NB4 (cell line): ENCODE data around the gene CFAP74.

ENCODE experiments used
- POLR2A ChIP-seq: IDR thresholded peaks from 2 replicates; pipeline ENCODE4 v1.6.1; 2011; ENCODE audit warnings: mild to moderate bottlenecking; ENCODE audit not compliant: insufficient read length; ENCODE audit errors: extremely low read depth
- TF ChIP-seq, protein P1 (sequence below): IDR thresholded peaks from one replicate; pipeline ENCODE4 v1.5.1; 2012; ENCODE audit warnings: low read depth, low read length
- TF ChIP-seq, protein P2 (sequence below): IDR thresholded peaks from 2 replicates; pipeline ENCODE4 v1.6.1; 2011; ENCODE audit warnings: low read depth, low read length

DNA sequence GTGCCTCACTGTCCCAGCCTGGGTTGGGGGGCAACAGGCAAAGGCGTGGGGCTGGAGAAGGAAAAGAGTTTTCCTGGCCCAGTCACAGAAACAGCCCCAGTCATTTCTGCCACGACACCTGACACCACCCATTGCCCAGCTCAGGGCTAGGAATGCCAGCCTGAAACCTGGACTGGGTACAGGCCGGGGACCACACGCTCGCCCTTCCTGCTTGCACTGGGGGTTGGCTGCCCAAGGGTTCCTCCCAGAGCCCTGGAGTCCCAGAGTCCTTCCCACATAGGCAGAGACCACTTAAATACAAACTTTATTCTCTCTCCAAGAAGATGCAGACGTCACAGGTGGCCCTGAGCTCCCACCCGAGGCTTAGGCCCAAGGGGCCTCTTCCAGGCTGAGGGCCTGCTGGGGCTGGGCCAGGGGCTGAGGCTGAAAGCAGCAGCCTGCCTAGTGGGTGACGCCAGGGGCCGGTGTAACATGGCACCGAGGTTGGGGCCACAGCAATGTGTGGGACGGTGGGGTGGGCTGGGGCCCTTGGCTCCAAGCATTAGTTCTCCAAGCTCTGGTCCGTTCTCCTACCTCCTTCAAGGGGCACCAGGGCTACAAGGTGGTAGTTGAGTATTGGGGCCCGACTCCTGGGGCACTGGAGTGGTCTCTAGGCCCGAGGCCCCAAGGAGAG lies 86.1 kb downstream of the CFAP74 start:
- TF ChIP-seq, protein P1, sequence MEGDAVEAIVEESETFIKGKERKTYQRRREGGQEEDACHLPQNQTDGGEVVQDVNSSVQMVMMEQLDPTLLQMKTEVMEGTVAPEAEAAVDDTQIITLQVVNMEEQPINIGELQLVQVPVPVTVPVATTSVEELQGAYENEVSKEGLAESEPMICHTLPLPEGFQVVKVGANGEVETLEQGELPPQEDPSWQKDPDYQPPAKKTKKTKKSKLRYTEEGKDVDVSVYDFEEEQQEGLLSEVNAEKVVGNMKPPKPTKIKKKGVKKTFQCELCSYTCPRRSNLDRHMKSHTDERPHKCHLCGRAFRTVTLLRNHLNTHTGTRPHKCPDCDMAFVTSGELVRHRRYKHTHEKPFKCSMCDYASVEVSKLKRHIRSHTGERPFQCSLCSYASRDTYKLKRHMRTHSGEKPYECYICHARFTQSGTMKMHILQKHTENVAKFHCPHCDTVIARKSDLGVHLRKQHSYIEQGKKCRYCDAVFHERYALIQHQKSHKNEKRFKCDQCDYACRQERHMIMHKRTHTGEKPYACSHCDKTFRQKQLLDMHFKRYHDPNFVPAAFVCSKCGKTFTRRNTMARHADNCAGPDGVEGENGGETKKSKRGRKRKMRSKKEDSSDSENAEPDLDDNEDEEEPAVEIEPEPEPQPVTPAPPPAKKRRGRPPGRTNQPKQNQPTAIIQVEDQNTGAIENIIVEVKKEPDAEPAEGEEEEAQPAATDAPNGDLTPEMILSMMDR, result no peak
- TF ChIP-seq POLR2A, result no peak
- TF ChIP-seq, protein P2, sequence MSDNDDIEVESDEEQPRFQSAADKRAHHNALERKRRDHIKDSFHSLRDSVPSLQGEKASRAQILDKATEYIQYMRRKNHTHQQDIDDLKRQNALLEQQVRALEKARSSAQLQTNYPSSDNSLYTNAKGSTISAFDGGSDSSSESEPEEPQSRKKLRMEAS, result no peak
